SHP77 (cell line): ENCODE data around the gene MPG.
"Not testable (repeated sequence)": the region's sequence is repeated elsewhere in the genome, so short reads cannot be mapped to it uniquely, and the experiment has no call there.

Source experiments
- DNase-seq, 2 experiments: peaks; one replicate each; lab custom pipeline; 2025; lab: John Stamatoyannopoulos, UW

MPG gene, protein sequence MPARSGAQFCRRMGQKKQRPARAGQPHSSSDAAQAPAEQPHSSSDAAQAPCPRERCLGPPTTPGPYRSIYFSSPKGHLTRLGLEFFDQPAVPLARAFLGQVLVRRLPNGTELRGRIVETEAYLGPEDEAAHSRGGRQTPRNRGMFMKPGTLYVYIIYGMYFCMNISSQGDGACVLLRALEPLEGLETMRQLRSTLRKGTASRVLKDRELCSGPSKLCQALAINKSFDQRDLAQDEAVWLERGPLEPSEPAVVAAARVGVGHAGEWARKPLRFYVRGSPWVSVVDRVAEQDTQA

DNA sequence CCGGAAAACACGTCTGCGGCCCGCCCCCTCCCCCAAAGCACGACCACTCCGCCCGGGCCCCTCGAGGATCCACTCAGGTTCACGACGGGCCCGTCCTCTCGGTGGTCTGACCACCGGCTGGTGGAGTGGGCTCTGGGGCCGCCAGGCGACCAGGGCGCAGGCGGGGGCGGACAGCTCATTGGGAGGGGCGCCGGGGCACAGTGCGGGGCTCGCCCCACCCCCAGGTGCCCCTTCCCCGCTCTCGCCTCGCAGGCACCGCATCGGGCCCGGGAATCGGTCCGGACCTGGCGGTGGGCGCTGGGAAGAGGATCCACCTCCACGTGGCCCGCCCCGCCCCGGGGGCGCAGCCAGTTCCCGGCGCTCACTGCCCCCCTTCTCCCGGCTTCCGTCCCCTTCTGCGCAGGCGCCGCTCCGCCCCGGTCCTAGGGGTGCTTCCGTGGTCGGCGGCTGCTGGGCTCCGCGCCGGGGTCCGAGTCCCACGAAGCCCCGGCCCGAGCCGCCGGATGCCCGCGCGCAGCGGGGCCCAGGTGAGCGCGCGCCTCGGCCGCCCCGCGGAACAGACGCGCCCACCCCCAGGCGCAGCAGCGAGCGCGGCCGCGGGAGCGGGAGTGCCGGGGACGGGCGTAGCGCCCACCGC, at the start of gene MPG:
TSS of gene MPG (plus strand) at position 419 of the 637 bp plus-strand sequence. CDS start at position 504, 85 bp downstream.
- peak; percentile 67 to 68 for DNase-seq

DNA sequence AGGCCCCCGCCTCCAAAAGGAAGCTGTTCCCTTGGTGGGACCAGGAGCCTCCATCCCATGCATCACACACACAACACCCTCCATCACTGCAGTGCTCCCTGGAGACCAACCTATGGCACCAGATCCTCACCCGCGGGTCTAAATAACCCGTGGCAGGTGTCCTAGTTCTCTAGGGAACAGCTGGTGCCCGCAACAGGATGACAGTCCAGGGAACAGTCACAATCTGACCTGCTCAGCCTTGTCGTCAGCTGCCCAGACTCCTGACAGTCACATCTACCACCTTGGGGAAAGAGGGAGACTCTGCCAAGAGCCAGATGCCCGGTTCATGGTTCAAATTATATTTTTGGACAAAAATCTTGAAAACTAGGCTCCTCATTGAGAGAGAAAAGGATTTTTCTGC, 47.4 kb upstream of the MPG start:
- not testable (repeated sequence) for DNase-seq

DNA sequence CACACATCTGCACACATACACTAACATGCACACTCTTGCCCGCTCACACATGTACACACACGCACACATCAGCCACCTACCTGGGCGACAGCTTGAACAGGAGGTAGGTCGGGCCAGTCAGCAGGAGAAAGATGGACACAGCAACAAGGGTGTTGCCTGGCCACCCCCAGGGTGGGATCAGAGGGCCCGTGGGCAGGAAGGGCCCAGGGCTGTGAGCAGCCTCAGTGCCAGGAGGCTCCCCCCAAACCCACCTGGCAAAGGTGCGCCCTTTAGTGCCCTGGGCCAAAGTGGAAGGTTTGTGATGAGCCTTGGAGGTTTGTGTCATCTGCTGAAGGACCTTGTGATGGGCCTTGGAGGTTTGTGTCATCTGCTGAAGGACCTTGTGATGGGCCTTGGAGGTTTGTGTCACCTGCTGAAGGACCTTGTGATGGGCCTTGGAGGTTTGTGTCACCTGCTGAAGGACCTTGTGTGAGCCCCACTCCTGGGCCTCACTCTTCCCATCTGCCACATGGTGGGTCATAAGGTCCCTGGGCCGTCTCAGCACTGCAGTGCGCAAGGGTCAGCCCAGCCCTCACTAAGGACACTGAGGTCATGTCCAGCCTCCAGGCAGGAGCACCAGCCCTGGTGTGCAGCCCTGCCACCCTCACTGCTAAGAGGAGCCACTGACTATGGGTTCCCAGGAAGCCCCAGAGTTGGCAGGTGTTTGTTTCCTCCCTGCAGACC, 44.7 kb upstream of the MPG start:
- not testable (repeated sequence) for DNase-seq

DNA sequence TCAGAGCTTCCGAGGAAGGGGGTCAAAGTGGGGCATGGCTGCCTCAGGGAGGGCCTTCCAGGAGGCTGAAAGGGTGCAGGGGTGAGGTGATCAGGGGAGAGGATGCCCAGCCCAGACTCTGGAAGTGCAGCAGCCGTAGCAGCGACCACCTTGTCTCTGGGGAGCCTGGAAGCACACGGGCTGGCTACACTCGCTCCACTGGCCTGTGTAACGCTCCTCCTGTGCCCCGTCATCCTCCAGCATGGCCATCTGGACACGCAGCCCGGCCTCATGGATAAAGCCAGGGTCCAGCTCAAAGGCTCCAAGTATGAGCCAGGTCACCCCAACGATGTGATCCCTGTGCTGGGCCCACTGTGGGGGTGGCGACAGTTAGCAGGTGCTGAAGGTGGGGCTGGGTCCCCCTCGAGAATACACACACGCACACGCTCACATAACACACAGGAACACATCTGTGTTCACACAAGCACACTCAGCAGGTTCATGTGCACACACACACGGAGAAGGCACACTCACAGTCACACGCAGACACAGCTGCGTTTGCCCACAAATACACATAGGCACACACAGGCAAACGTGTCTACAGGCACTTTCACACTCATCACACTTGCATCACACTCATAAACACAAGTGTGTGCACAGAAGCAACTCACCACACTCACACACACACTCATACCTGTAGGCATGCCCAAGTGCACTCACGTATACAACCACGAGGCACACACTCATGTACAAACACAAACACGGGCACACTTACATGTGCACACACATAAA, 44.0 kb upstream of the MPG start:
- DNase-seq: no peak

DNA sequence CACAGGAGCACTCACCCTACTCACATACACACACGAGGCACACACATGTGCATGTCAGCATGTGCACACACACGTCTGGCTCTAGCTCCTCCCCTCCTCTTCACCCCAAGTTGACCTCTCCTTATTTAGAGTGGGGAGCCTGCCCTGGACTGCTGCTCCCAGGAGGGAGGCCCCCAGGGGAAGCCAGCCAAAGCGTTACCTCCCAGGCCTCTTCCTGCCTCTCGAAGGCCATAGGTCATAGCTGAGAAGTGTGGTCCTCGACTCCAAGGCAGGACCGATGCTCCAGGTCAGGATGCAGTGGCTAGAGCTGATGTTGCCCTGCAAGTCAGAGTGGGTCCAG, 43.4 kb upstream of the MPG start:
- no peak for DNase-seq

DNA sequence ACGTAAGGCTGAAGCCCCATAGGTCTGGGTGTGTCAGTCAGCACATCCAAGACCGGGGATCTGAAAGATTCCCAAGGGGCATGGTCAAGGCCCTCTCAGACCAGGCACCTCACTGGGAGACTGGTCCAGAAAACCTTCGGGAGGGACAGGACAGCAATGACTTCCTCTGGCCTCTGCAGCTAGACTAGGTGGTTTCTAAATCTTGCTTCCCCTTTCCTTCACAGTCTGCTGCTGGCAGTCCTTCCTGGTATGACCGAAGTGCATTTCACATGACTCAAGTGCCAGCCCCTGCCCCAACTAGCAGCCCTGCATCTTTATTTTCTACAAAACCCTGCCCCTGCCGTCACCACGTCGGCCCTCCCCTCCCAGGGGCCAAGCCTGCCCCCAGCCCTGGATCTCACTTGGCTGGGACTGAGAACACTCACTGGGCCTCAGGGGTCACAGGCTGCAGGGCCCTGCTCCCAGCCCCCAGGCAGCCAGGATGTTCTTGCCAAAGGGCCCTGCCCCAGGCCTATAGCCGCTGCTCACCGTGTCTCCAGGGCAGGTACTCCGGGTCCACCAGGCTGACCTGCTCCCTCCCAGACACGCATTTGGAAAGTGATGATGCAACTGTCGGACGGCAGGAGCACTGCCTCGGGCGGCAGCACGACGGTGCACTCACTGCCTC, 42.9 kb upstream of the MPG start:
- DNase-seq: no peak

DNA sequence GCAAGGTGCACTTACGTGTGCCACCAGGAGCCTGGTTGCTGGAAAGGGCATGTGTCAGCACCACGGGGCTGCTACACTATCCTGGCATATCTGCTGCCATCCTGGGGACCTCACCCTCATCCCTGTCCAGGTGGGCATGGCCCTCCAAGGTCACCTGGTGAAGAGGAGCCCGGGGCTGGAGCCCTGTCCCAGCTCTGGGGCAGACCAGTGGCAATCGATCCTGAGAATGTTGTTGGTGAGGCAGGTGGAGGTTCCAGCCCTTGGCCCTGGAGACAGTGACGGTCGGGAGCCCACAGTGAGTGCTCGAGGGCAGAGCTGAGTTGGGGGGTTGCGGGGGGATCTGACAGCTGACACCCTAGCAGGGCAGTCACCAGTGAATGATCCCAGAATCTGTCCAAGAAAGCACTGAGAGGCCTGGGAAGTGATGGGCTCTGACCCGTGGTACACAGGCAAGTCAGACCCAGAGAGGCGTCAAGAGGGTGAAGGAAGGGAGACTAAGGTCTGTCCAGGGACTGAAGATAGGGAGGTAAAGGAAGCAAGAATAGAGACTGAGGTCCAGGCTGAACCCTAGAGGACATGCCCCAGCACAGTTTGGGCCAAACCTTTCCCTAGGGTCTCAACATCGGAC, 42.2 kb upstream of the MPG start:
- no peak for DNase-seq

DNA sequence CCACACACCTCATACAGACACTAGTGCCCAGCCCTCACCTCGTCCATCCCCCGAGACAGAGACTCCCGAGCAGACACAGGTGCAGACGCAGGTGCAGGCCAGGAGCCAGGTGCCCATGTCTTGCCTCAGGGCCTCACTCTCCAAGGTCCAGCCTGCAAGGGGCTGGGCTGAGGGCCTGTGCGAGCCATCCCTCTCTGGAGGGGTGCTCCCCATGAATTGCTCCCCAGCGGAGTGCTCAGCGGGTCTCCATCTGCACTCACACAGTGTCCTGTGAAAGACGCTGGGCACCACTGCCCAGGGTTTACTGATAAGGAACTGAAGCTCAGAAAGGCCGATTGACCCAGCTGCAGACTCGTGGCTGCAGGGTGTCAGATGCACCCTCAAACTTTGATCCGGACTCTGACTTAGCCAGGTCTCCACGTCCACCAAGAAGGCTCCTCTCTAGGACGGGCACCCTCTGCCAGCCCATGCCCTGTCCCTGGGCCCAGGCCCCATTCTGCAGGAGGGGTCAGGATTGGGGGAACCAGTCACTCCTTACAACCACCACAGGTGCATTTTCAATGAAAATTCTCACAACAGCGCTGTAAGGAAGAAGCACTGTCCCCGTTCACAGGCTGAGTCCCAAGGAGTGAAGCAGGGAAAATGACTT, 41.6 kb upstream of the MPG start:
- no peak for DNase-seq

DNA sequence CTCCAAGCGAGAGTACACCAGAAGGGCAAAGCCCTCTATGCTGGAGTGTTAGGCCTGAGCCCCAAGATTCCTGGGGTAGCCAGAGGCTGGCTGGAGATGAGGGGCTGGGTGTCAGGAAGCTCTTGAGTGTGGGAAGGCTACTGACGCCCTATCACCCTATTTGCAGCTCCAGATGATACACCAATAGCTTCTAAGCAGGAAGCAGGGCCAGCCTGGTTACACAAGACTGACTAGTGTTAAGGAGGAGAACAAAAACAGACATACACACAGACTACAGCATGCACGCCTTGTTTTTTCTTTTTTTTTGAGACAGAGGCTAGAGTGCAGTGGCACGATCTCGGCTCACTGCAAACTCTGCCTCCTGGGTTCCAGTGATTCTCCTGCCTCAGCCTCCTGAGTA, 40.5 kb upstream of the MPG start:
- no peak for DNase-seq

DNA sequence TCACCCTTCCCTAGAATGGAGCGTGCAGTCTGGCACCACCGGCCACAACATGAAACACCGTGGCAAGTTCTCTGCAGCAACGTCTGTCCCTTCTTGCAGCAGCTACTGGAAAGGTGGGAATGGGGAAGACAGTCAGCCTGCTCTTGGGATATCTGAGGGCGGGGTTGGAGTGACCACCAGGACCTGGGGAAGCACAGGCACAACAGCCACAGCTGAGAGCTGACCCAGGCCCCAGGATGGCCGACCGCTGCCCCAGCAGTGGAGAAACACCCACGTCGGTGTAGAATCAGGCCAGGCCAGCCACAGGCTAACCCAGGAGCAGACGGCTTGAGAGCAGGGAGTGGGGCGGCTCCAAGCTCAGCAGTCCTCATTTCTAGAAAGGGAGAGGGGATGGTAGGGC, 39.8 kb upstream of the MPG start:
- DNase-seq: not testable (repeated sequence)

DNA sequence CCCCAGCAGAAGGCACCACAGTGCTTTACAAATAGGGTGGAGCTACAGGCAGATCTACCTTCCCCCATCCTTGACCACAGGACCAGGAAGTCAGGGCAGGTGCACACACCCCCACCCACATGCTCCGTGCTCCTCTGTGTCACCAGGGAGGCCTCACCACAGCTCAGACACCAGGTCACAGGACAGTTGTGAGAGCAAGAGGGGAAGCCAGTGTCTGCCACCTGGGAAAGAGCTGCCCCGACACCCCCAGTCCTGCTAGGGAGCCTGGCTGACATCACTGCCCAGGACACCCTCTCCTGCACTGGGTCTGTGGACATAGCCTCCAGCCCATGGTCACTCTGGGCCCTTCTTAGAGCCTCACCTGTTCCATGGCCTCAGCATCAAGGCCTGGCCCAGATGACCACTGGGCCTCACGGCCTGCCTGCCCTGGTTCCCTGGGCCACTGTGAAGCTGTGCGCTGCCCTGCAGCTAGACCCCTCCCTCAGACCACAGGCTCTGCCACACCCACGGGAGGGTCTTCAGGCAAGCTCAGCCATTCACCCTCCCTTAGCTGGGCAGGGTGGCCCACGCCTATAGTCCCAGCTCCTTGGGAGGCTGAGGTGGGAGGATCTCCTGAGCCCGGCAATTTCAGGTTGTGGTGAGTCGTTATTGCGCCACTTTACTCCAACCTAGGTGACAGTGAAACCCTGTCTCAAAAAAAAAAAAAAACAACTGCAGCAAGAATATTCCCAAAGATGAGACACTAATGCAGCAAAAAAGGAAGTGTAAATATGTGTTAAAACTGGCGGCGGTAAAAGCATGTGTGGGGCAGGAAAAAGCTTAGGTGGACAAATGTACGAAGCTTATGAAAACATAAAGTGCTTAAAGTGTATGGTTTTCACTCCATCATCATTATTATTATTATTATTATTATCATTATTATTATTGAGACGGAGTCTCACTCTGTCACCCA, 38.8 kb upstream of the MPG start:
- DNase-seq: no peak

DNA sequence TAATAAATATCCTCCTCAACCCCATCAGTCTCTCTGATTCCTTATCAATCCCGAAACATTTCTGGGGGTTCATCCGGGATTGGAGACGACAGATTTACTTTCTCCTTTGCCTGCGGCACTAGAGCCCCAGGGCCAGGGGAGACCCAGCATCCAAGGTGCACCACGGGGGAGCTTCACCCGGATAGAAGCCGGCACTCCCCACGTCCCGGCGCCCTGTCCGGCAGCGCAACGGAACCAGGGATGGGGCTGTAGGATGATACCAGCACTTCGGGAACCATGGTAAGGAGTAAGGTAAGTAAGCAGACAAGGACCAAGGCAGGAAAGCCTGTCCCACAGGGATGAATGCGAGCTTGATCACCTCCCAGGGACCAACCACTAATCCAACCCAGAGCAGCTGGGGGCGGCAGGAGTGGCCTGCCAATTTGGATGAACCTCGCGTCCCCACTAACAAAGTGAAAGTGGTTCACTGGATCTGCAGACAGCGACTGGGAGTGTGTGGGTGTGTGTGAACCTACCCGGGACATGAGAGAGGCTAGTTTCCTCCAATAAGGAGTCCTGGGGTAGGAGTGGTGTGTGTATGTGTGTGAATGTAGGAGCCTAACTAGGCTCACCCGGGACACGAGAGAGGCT, 36.5 kb upstream of the MPG start:
- DNase-seq: no peak

DNA sequence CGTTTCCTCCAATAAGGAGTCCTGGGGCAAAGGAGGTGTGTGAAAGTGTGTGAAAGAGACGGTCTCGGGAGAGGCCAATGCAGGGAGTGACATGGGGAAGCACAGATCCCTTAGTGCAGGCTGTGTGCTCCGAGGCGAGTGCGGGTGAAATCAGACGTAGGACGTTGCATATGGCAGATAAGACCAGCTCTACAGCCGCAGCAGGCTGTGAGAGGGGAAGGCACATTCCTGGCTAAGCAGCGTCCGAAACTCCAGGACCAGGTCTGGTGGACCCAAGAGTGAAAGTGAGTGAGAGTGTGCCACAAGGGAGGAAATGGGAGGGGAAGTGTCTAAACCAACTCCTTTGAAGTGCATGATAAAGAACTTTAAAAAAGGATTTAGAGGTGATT, 36.0 kb upstream of the MPG start:
- DNase-seq: no peak

DNA sequence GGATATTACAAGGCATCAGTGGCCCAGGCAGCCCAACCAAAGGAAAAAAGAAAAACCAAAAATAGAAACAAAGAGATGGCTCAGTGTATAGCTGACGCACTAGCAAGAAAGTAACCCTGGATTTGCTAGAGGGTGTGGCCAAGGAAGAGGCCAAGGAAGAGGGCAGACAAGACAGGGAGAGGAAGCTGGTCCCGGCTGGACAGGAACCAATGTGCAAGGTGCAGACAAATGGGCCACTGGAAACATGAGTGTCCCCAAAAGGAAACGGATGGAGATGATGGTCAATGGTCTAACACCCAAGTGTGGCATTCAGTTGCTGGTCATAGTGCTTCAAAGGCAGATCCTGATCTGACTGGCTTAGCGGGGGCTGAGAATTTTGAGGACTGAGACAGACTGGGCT, 35.3 kb upstream of the MPG start:
- no peak for DNase-seq

DNA sequence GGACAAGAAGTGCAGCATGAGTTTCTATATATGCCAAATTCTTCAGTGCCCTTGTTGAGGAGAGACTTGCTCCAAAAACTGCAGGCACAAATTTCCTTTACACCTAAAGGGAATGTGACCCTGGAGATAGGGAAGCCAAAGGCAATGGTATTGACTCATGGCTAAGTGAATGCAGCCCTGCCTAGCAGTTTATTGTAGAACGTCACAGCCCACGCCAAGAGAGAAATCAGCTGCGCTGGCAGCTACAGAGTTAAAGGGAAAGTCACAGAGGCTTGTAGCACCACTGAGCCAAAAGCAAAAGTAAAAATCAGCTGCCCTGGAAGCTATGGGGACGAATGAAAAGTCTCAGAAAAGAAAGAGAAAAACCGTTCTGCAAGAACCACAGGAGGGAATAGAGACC, 34.7 kb upstream of the MPG start:
- no peak for DNase-seq

DNA sequence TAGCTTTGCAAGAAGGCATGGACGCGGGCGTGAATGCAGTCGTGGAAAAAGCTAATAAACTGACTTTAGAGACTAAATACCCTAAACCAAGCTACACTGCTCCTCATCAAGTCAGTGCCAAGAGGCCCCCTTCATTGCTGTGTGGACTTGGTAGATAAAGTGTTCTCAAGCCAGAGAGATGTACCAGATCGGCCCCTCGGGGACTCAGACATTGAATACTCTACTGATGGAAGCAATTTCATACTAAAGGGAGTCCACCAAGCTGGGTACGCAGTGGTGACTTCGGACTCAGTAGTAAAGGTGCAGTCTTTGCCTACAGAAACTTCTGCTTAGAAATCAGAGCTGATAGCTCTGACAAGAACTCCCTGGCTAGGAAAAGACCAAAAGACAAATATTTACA, 33.4 kb upstream of the MPG start:
- no peak for DNase-seq

DNA sequence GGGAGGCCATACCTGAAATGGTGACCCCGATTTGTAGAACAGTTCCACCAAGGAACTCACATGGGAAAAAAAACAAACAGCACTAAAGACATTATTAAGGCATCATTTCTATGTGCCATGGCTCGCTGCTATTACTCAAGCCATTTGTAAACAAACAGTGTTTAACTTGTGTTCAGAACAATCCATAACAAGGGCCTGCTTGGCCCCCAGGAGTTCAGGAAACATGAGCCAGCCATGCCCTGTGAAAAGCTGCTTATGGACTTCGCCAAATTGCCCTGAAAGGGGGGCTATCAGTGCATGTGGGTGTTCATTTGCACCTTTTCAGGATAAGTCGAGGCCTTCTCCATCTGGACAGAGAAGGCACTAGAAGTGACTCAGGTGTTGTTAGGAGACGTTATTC, 32.6 kb upstream of the MPG start:
- no peak for DNase-seq

DNA sequence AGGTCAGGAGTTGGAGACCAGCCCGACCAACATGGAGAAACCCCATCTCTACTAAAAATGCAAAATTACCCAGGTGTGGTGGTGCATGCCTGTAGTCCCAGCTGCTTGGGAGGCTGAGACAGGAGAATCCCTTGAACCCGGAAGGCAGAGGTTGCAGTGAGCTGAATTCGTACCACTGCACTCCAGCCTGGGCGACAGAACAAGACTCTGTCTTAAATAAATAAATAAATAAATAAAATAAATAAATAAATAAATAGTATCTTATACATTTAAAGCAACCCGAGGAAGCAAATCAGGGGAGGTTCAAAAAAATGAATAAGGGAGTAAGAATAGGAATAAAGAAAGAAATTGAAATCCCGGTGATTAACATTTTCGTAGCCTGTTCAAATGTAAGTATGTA, 31.5 kb upstream of the MPG start:
- not testable (repeated sequence) for DNase-seq

DNA sequence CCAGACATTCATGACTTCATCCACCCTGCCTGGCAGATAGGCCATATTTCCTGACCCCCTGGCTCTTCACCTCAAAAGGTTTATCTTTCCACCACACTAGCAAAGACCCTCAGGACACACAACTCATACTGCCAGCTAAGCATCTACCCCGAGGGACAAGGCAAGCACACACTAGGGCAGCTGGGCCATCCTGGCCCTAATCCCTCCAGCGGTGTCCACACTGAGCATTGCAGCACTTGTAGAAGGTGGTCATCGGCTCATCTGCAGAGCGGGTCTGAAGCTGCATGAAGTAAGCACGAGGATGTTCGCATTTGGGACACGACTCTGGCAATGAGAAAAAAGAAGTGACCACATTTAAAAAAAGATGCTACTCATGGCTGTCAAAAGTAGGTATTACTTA, 30.8 kb upstream of the MPG start:
- DNase-seq: no peak
